ENCODE results near the gene KPNA6. TPM values are rescaled to one million over a fixed set of nuclear protein-coding genes. Genes with fewer than 3 reads are reported as not detected.

KPNA6 gene
- total and polyA plus RNA-seq, 8 donors = 30.6 to 73.2 (median 35.2) TPM

DNA sequence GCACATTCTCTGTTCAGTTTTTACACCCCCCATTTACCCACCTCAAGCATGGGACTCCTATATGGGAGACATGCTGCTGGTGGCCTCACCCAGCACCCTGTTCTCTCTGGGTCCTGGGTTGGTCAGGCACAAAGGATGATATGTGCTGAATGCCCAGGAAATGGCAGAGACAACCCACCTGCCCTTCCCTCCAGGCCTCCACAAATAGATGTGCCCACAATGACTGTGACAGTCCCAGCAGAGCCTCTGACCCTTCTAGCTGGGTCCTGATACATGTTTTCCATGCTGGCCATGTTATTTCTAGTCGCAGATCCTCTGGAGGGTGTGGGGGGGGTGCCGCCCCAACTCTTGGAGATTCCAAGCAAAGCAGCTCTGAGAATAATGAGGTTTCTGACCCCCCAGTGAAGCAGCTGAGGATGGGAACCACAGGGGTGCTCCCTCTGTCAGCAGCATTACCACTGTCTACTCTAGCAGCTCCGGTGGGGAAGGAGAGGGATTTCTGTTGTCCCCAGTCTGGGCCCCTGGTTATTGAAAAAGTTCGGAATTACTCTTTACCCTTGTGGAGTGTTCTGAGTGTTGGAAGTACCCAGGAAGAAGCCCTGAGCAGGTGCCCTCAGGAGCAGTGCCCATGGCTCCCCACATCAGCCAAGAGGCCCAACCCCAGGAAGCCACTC is 91.3 kb downstream of the KPNA6 start:
- DNase-seq = peak in 1 of 4 donors; percentile 0
- no peaks in the 10 kb centered on the region for H3K9me3 ChIP-seq
- H3K36me3 ChIP-seq = peaks cover 4 to 47% of the 10 kb centered on the region in 2 donors
- peaks cover 14 to 26% of the 10 kb centered on the region in 2 donors for H3K4me1 ChIP-seq
- no peak for ATAC-seq
- H3K4me3 ChIP-seq = no peak overlapping the region
- intact Hi-C loops (cut with DNase I) = no loop called here
- H3K27me3 ChIP-seq = no peaks in the 10 kb centered on the region
- peak overlapping the region in 1 of 2 donors; percentile 73 for H3K27ac ChIP-seq
- no peak for TF ChIP-seq CTCF (IDR thresholded peaks at IDR 0.05)

DNA sequence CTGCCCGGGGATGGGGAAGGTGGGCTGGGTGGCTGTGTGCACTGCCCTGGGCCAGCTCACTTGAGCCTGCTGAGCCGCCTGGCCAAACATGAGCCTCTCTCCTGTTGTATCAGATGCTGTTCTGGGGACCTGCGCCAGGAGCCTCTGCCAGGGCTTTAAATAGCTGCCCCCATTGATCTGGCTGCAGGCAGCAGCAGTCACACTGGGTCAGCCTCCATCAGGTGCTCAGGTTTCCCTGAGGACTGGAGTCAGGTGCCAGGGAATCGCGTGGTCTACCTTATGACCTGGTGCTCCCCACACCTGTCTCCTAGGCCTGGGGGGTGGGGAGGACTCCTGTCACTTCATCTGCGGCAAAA is 91.8 kb downstream of the KPNA6 start:
- DNase-seq (peak in 1 of 4 donors; percentile 61), ATAC-seq (no peak)
- Histone ChIP-seq H3K27me3 (no peaks in the 10 kb centered on the region), H3K27ac (peak overlapping the region; percentile 64 to 73), H3K36me3 (peaks cover 4 to 42% of the 10 kb centered on the region in 2 donors), H3K4me1 (peaks cover 14 to 26% of the 10 kb centered on the region in 2 donors), H3K9me3 (no peaks in the 10 kb centered on the region), H3K4me3 (peak overlapping the region in 1 of 2 donors; percentile 64)
- no peak for TF ChIP-seq CTCF (IDR thresholded peaks at IDR 0.05)
- intact Hi-C loops (cut with DNase I) = no loop called here

DNA sequence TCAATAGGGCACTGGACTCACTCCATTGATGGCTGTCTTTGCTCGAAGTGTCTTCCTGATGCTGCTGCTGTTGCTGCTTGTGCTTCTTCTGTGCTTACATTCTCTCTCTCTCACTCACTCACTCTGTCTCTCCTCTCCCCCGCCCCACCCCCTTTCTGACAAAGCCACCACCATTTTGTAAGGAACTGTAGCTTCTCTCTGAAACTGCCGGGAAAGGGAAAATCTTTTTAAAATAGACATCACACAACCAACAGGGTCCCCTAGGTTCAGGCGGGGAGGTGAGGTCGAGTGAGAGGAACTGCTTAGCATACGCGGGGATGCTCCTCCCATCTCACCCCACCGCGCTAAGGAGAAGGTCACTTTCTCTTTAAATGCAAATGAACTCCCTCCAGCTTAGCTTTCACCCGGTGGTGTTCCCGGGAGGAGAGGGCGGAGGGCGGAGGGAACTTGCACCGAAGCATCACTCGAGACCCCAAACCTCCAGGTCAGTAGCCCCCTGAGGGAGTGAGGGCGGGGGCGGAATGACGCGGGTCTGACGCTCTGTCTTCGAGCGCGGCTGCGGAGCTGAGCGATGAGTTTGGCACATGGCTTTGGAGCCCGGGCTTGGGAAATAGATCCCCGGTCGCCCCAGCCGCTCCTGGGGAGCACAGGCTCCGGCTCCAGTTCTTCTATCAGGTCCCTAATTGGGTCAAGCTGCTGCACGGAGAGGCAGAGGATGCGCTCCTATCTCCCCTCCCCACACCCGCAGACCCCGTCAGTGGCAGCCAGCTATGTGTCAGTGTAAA is 92.6 kb downstream of the KPNA6 start, which contains the start of gene CCDC28B:
Gene CCDC28B, plus strand, starts transcription at position 370 of the 785 bp plus-strand sequence. CDS start 1,341 bp downstream, outside the sequence.
- Histone ChIP-seq H3K4me3 (peak within 1 kb of the TSS; percentile 55 to 64), H3K4me1 (peaks cover 14 to 31% of the 10 kb centered on the region in 2 donors), H3K36me3 (peaks cover 0 to 35% of the 10 kb centered on the region in 2 donors), H3K9me3 (no peaks in the 10 kb centered on the region), H3K27ac (peak within 1 kb of the TSS; percentile 64 to 73), H3K27me3 (no peaks in the 10 kb centered on the region)
- DNase-seq (peak; percentile 62 to 85 (median 72)), ATAC-seq (peak; percentile 44)
- TF ChIP-seq CTCF (IDR thresholded peaks at IDR 0.05) = no peak
- intact Hi-C loops (cut with DNase I) = no loop called here

DNA sequence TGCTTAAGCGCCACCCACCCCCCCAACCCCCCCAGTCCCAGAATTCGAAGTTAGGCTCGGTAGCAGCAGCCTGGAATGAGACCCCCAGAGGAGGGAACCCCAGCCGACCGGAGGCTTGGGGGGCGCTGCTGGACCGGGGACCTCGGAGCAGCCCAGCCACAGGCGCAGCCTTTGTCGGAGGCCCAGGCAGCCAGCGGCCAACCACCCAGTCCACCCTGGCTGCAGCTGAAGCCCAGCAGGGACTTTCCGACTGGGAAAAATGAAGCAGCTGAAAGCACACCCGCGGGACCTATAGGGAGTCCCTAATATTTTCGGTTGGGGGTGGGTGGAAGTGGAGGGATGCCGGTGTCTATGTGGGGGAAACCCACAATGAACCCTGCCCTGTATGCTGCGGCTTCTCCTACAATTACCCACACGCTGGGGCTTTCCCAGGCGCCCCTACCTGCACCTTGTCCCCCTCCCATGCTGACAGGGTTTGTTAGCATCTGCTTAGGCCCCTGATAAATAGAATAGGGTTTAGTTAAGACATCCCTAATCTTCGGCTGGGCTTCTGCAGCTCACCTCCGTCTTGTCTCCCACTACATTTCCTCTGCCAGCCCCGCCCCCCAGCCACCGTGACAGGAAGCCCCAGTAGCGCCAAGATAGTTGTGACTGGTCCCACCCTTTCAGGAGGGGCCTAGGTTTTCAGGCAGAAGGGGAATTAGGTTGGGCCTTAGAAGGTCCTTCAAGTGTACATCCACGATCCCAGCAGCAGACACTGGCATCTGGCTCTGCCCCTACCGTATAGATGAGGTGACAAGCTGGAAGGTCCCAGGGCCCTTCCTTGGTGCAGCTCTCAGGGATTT is 93.4 kb downstream of the KPNA6 start:
- H3K4me1 ChIP-seq = peaks cover 18 to 38% of the 10 kb centered on the region in 2 donors
- H3K36me3 ChIP-seq = peaks cover 0 to 27% of the 10 kb centered on the region in 2 donors
- H3K27me3 ChIP-seq = no peaks in the 10 kb centered on the region
- peak overlapping the region; percentile 55 to 64 for H3K4me3 ChIP-seq
- peak; percentile 54 to 78 (median 68) for DNase-seq
- no peaks in the 10 kb centered on the region for H3K9me3 ChIP-seq
- ATAC-seq = peak; percentile 26
- intact Hi-C loops (cut with DNase I) = no loop called here
- peak overlapping the region; percentile 64 to 73 for H3K27ac ChIP-seq
- TF ChIP-seq CTCF (IDR thresholded peaks at IDR 0.05) = no peak

Data from left lung (tissue), 10 donors.